Endothelial cell of umbilical vein (primary cell): ENCODE measurements around the gene ABCA10. TPM values are rescaled to one million over a fixed set of nuclear protein-coding genes. Genes with fewer than 3 reads are reported as not detected.

Experiments used
- BruUV-seq: library from RNA; stranded (reverse); fragments of 400-500 nt; replicated peaks from 2 replicates; lab custom pipeline; 2021; lab: Mats Ljungman, UMichigan
- CTCF ChIA-PET: fragments of 300-600, 350-600 bp; sonication (Branson Sonifier 250); formaldehyde crosslinking; loops from one replicate; lab custom pipeline; 2021; ENCODE audit warnings: antibody characterized with exemption, inconsistent platforms; lab: Charles Lee
- POLR2A ChIA-PET: fragments of 300-600, 350-600 bp; sonication (Branson Sonifier 250); formaldehyde crosslinking; loops from one replicate; lab custom pipeline; 2021; ENCODE audit warnings: antibody characterized with exemption, inconsistent platforms; lab: Charles Lee
- DNase-seq: peaks from one replicate; pipeline ENCODE4 v3.0.0-alpha.2; 2011; ENCODE audit warnings: low read depth, low spot score
- FAIRE-seq: peaks from 2 replicates; lab custom pipeline; 2011; peaks lifted over from hg19 to GRCh38; lab: Jason Lieb, UNC
- H2AFZ ChIP-seq: 2 replicates; pipeline ENCODE4 v1.6.0; 2012; ENCODE audit warnings: low read depth, low read length, control low read depth, inconsistent platforms
- H3K27ac ChIP-seq: 2 replicates; pipeline ENCODE4 v1.5.1; 2011; ENCODE audit warnings: low read depth, mild to moderate bottlenecking, control low read depth, low read length, moderate library complexity; ENCODE audit not compliant: insufficient read depth
- H3K27me3 ChIP-seq, 2 experiments: 2 replicates each; pipeline versions ENCODE4 v1.6.0 to v1.6.1; 2011; ENCODE audit warnings: low read length in 2 of 2, mixed read lengths in 1 of 2; ENCODE audit not compliant: control insufficient read depth in 2 of 2, insufficient read depth in 2 of 2
- H3K36me3 ChIP-seq, 2 experiments: 2 replicates in 1 of 2; 3 replicates in 1 of 2; pipeline ENCODE4 v1.5.1; 2011; ENCODE audit warnings: low read length in 2 of 2, mild to moderate bottlenecking in 1 of 2, moderate library complexity in 1 of 2; ENCODE audit not compliant: control insufficient read depth in 2 of 2, insufficient read depth in 2 of 2; ENCODE audit errors: extremely low read depth in 1 of 2
- H3K4me1 ChIP-seq: 3 replicates; pipeline ENCODE4 v1.5.1; 2011; ENCODE audit warnings: mild to moderate bottlenecking, low read length; ENCODE audit not compliant: control insufficient read depth, insufficient read depth; ENCODE audit errors: extremely low read depth
- H3K4me2 ChIP-seq: 2 replicates; pipeline ENCODE4 v1.6.1; 2011; ENCODE audit warnings: low read length, control low read depth, mixed read lengths; ENCODE audit not compliant: insufficient read depth
- H3K4me3 ChIP-seq, 3 experiments: fragments of 200-600 bp in 1 of 3; sonication (generic), shearing (Covaris generic) in 1 of 3; replicated peaks in 1 of 3; 2 replicates each; pipeline ENCODE4 v1.5.1; 2011 to 2016; ENCODE audit warnings: control low read depth in 3 of 3, low read length in 3 of 3, mild to moderate bottlenecking in 2 of 3, inconsistent platforms in 1 of 3, low read depth in 1 of 3, moderate library complexity in 1 of 3; ENCODE audit not compliant: insufficient read depth in 1 of 3
- H3K79me2 ChIP-seq: 2 replicates; pipeline ENCODE4 v1.6.0; 2012; ENCODE audit warnings: low read length, inconsistent platforms; ENCODE audit not compliant: control insufficient read depth, insufficient read depth
- H3K9ac ChIP-seq: replicated peaks from 2 replicates; pipeline ENCODE3; 2011; ENCODE audit warnings: low read length, control low read depth; ENCODE audit not compliant: insufficient read depth; ENCODE audit errors: extremely low read depth
- H3K9me1 ChIP-seq: replicated peaks from 3 replicates; pipeline ENCODE4 v1.6.0; 2011; ENCODE audit warnings: mild to moderate bottlenecking, low read length; ENCODE audit not compliant: control insufficient read depth, insufficient read depth; ENCODE audit errors: extremely low read depth
- H3K9me3 ChIP-seq: replicated peaks from 2 replicates; pipeline ENCODE4 v1.5.1; 2012; ENCODE audit warnings: low read length, inconsistent platforms; ENCODE audit not compliant: control insufficient read depth, insufficient read depth
- H4K20me1 ChIP-seq: replicated peaks from 2 replicates; pipeline ENCODE3; 2011; ENCODE audit warnings: mild to moderate bottlenecking, low read length; ENCODE audit not compliant: control insufficient read depth, insufficient read depth; ENCODE audit errors: extremely low read depth
- CTCF ChIP-seq, 2 donors: IDR thresholded peaks; 1 replicate in 1 of 2; 2 replicates in 1 of 2; pipeline ENCODE4 v1.5.1; 2011; ENCODE audit warnings: low read length in 2 of 2, mild to moderate bottlenecking in 2 of 2, moderate library complexity in 2 of 2, control low read depth in 1 of 2, inconsistent platforms in 1 of 2, low read depth in 1 of 2; ENCODE audit not compliant: insufficient read depth in 1 of 2; ENCODE audit errors: extremely low read depth in 1 of 2
- EZH2 ChIP-seq: IDR thresholded peaks from 2 replicates; pipeline ENCODE4 v1.6.1; 2012; ENCODE audit warnings: borderline replicate concordance, low read depth, mild to moderate bottlenecking, moderate library complexity, low read length, inconsistent platforms; ENCODE audit not compliant: severe bottlenecking
- FOS ChIP-seq: IDR thresholded peaks from 2 replicates; pipeline ENCODE4 v1.6.1; 2011; ENCODE audit warnings: mild to moderate bottlenecking, low read length, moderate library complexity, borderline replicate concordance; ENCODE audit not compliant: insufficient read depth
- GATA2 ChIP-seq: IDR thresholded peaks from 2 replicates; pipeline ENCODE4 v1.7.0; 2011; ENCODE audit warnings: low read depth, mild to moderate bottlenecking, moderate library complexity, mixed read lengths, low read length; ENCODE audit not compliant: insufficient read length, insufficient read depth
- JUN ChIP-seq: IDR thresholded peaks from 2 replicates; pipeline ENCODE4 v1.6.1; 2011; ENCODE audit warnings: borderline replicate concordance, low read depth; ENCODE audit not compliant: insufficient read length, insufficient read depth
- MAX ChIP-seq: IDR thresholded peaks from 2 replicates; pipeline ENCODE4 v1.6.1; 2011; ENCODE audit not compliant: insufficient read depth, insufficient read length
- MYC ChIP-seq: IDR thresholded peaks from one replicate; pipeline ENCODE4 v1.6.1; 2011; ENCODE audit warnings: mild to moderate bottlenecking, low read depth, low read length
- POLR2A ChIP-seq: IDR thresholded peaks from 2 replicates; pipeline ENCODE4 v1.6.1; 2012; ENCODE audit warnings: low read depth, mild to moderate bottlenecking, control low read depth, low read length
- POLR2AphosphoS5 ChIP-seq: IDR thresholded peaks from 2 replicates; pipeline ENCODE4 v1.6.1; 2012; ENCODE audit warnings: low read depth, mild to moderate bottlenecking, control low read depth, low read length, moderate library complexity; ENCODE audit not compliant: insufficient read depth
- dilution Hi-C: fragments of 300-500 bp; cut with MboI; formaldehyde crosslinking; loops from one replicate; pipeline ENCODE4 v1.15.0; 2019; ENCODE audit warnings: low sequenced_read_pairs; ENCODE audit not compliant: extremely low pct_ligation_motif_present
- intact Hi-C: fragments of 100-400 bp; cut with micrococcal nuclease; formaldehyde crosslinking; loops from one replicate; pipeline ENCODE4 v1.10.0; 2022
- polyA plus RNA-seq, 4 experiments: library from polyadenylated mRNA; depleted of rRNA in 3 of 4; stranded (reverse) in 3 of 4; unstranded in 1 of 4; fragments of >200 nt; gene quantifications; 2 replicates each; pipeline versions ENCODE4 v1.2.1 to v1.2.3, GENCODE V29; 2011 to 2012; ENCODE audit warnings: missing spikeins in 1 of 4
- total RNA-seq: library from RNA; stranded (reverse); gene quantifications from 2 replicates; pipeline ENCODE4 v1.2.3, GENCODE V29; 2021

ABCA10 gene
- total and polyA plus RNA-seq, 2 donors (not counting 3 experiments of a cell fraction or from before 2014, with no cell fraction given) = 0.22 to 2.1 TPM

- no peak for FAIRE-seq
Observed at GRCh38 chr17:69220098-69220497, 8.5 kb downstream of the ABCA10 start.

More at GRCh38 chr17:69220098-69220497, 8.5 kb downstream of the ABCA10 start:
- ChIA-PET CTCF (interaction anchor here (1.2 kb wide), 1 partner anchor 11 kb away, joined by 3 read pairs; no protein-coding TSS in a partner anchor), POLR2A (no interaction called here)
- no peak overlapping the region for H3K9ac ChIP-seq
- no peak overlapping the region for H3K27ac ChIP-seq
- H3K79me2 ChIP-seq = no peaks in the 10 kb centered on the region
- H4K20me1 ChIP-seq = no peaks in the 10 kb centered on the region
- H3K9me3 ChIP-seq = no peaks in the 10 kb centered on the region
- no peaks in the 10 kb centered on the region for H3K36me3 ChIP-seq
- H3K4me3 ChIP-seq = no peak overlapping the region
- no TSS peak for BruUV-seq
- no peaks in the 10 kb centered on the region for H3K9me1 ChIP-seq
- dilution Hi-C loops = no loop called here
- TF ChIP-seq FOS (no peak), MAX (no peak), JUN (no peak), CTCF (IDR thresholded peaks at IDR 0.05; ENCODE audit: extremely low read depth in 1 of 2, insufficient read depth in 1 of 2, low read depth in 1 of 2, low read length in 2 of 2) (no peak), POLR2A (no peak), EZH2 (no peak), GATA2 (no peak), POLR2AphosphoS5 (no peak), MYC (no peak)
- no peaks in the 10 kb centered on the region for H3K4me1 ChIP-seq
- no peak overlapping the region for H3K4me2 ChIP-seq
- H2AFZ ChIP-seq = no peak overlapping the region
- H3K27me3 ChIP-seq = no peaks in the 10 kb centered on the region
- no peak for DNase-seq
- intact Hi-C loops = no loop called here
